Trophoblast cell (in vitro differentiated cells and primary cell): ENCODE results near the gene CDC42EP1.

Experiments used
- DNase-seq, 2 donors: peaks; one replicate each; pipeline ENCODE4 v3.0.0-alpha.2; 2016
- H2AFZ ChIP-seq: 2 replicates; pipeline ENCODE4 v1.6.1; 2013; ENCODE audit warnings: low read length, moderate library complexity, mild to moderate bottlenecking; ENCODE audit not compliant: insufficient read depth, poor library complexity
- H2AK5ac ChIP-seq: 2 replicates; pipeline ENCODE4 v1.6.1; 2013; ENCODE audit warnings: mild to moderate bottlenecking, low read length
- H2BK120ac ChIP-seq: 2 replicates; pipeline ENCODE4 v1.6.1; 2013; ENCODE audit warnings: low read length, mild to moderate bottlenecking, moderate library complexity; ENCODE audit not compliant: insufficient read depth, poor library complexity
- H2BK12ac ChIP-seq: 2 replicates; pipeline ENCODE4 v1.6.1; 2013; ENCODE audit warnings: mild to moderate bottlenecking, low read length, moderate library complexity
- H2BK5ac ChIP-seq: 2 replicates; pipeline ENCODE4 v1.6.1; 2013; ENCODE audit warnings: low read length, low read depth, moderate library complexity, mild to moderate bottlenecking; ENCODE audit not compliant: poor library complexity
- H3K14ac ChIP-seq: 2 replicates; pipeline ENCODE4 v1.6.1; 2013; ENCODE audit warnings: mild to moderate bottlenecking, low read length
- H3K18ac ChIP-seq: 2 replicates; pipeline ENCODE4 v1.6.1; 2013; ENCODE audit warnings: mild to moderate bottlenecking, low read length
- H3K23ac ChIP-seq: 2 replicates; pipeline ENCODE4 v1.6.1; 2013; ENCODE audit warnings: low read length
- H3K27ac ChIP-seq: 2 replicates; pipeline ENCODE4 v1.5.1; 2013; ENCODE audit warnings: low read depth, mild to moderate bottlenecking, inconsistent platforms, low read length, moderate library complexity
- H3K27me3 ChIP-seq: 2 replicates; pipeline ENCODE4 v1.6.1; 2013; ENCODE audit warnings: inconsistent platforms, mild to moderate bottlenecking, low read length, moderate library complexity; ENCODE audit not compliant: insufficient read depth
- H3K36me3 ChIP-seq, 2 experiments: 1 replicate in 1 of 2; 2 replicates in 1 of 2; pipeline ENCODE4 v1.6.1; 2013; ENCODE audit warnings: low read length in 2 of 2, mild to moderate bottlenecking in 2 of 2, moderate library complexity in 1 of 2; ENCODE audit not compliant: insufficient read depth in 2 of 2, control insufficient read depth in 1 of 2
- H3K4ac ChIP-seq: 2 replicates; pipeline ENCODE4 v1.6.1; 2013; ENCODE audit warnings: low read depth, mild to moderate bottlenecking, low read length, moderate library complexity
- H3K4me1 ChIP-seq, 2 experiments: 1 replicate in 1 of 2; 2 replicates in 1 of 2; pipeline ENCODE4 v1.6.1; 2013; ENCODE audit warnings: low read length in 2 of 2, mild to moderate bottlenecking in 2 of 2, moderate library complexity in 1 of 2; ENCODE audit not compliant: insufficient read depth in 2 of 2, control insufficient read depth in 1 of 2
- H3K4me2 ChIP-seq: 2 replicates; pipeline ENCODE4 v1.6.1; 2013; ENCODE audit warnings: inconsistent platforms, mild to moderate bottlenecking, low read length, moderate library complexity
- H3K4me3 ChIP-seq: 2 replicates; pipeline ENCODE4 v1.5.1; 2013; ENCODE audit warnings: mild to moderate bottlenecking, low read depth, low read length, inconsistent platforms
- H3K79me1 ChIP-seq: one replicate; pipeline ENCODE4 v1.6.1; 2013; ENCODE audit warnings: low read length
- H3K79me2 ChIP-seq: 2 replicates; pipeline ENCODE4 v1.6.1; 2013; ENCODE audit warnings: low read length, mild to moderate bottlenecking; ENCODE audit not compliant: control insufficient read depth, insufficient read depth, poor library complexity
- H3K9ac ChIP-seq: 2 replicates; pipeline ENCODE4 v1.6.1; 2013; ENCODE audit warnings: mild to moderate bottlenecking, low read length
- H3K9me3 ChIP-seq: 2 replicates; pipeline ENCODE4 v1.6.1; 2013; ENCODE audit warnings: low read depth, mild to moderate bottlenecking, control low read depth, inconsistent platforms, low read length; ENCODE audit not compliant: insufficient read depth
- H4K12ac ChIP-seq: 2 replicates; pipeline ENCODE4 v1.6.1; 2013; ENCODE audit warnings: low read depth, mild to moderate bottlenecking, low read length, moderate library complexity
- H4K8ac ChIP-seq: 2 replicates; pipeline ENCODE4 v1.6.1; 2013; ENCODE audit warnings: low read depth, mild to moderate bottlenecking, low read length, moderate library complexity
- H4K91ac ChIP-seq: one replicate; pipeline ENCODE4 v1.6.1; 2013; ENCODE audit warnings: low read depth, mild to moderate bottlenecking, low read length, moderate library complexity
- WGBS: extraction: QIAGEN DNeasy Blood & Tissue Kit; methylation state at CpG from one replicate; pipeline ENCODE4 v1.1.7; 2013; ENCODE audit warnings: missing lambda C conversion rate; ENCODE audit not compliant: insufficient read length, insufficient coverage; ENCODE audit errors: extremely low coverage; 5-methylcytosine and 5-hydroxymethylcytosine counted together

CDC42EP1 gene

DNA sequence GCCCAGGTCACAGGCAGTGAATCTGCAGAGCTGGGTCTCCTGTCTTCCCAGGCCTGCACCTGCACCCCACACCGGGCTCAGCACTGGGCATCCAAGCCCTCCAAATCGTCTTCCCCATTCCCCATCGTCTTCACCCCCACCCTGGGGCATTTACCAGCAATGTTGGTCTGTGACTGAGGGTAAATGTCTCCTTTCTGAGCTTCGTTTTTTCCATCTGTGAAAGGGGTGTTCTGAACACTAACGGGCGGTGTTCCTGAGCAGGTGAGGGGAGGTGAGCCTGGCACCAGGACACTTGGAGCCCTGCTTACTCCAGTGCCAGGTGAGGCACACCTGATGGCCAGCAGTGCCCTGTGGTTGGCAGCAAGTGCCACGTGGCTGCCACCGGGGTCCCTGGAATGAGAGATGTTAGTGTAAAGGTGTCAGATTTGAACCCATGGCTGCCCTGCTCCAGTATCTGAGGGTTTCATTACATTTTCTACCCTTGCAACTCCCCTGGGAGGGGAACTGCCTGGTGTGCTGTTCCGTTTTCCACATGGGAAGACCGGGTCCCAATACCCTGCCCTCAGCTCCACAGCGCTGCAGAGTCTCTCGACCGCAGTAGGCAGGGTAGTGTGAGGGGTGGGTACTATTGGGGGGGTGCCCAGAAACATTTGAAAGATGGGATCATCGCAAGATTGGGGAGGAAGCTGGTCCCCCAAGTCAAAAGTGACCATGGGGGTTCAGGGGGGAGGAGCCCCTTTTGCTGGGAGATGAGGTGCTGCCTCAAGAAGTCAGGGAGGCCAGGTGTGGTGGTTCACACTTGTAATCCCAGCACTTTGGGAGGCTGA, 2.0 kb downstream of the CDC42EP1 start:
- no peak overlapping the region for H2AFZ ChIP-seq
- H2BK5ac ChIP-seq = no peak overlapping the region
- no CpG with 5 or more reads among the region's 14 CpGs for WGBS

DNA sequence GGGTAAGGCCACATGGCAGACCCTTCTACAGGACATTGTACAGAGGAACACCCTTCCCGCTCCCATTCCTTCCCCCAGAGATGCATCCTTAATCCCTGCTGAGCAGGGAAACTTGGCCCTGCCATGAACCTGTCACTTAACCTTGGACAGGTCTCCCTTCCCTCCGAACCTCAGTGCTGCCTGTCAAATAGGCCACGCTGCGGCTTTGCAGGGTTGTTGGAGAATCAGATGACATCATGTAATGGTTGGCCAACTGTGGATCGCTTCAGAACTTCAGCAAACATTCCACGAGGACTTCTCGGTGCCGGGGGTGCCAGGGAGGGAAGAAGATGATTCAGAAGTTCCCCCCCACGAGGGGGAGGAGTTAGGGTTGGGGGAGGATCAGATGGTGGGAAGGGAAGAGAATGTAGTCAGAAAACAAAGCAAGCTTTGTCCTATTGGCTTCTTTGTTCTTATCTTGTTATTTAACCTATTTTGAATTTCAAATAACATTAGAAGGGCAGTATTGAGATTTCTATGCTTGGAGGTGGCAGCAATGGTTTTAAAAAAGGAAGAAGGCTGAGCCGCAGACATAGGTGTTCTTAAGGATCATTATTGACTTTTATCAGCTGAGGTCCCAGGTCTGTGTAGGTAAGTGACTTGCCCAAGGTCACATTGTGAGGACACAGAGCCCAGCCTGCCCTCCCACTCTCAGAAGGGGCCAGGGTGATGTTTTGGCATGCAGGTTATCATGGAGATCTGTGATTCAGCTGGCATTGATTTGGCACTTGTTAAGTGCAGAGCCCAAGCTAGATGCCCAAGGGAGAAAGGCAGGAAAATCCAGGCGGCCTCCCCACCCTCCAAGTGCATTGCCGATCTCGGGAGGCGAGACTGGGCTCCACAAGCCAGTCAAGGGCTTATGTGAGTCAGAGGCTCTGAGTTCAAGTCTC, 3.1 kb downstream of the CDC42EP1 start:
- H3K79me2 ChIP-seq = peaks cover 41% of the 10 kb centered on the region
- H3K9ac ChIP-seq = no peak overlapping the region
- DNase-seq = peak; percentile 83 to 86
- H3K4ac ChIP-seq = peak overlapping the region; percentile 99
- no peak overlapping the region for H4K12ac ChIP-seq
- no peak overlapping the region for H4K8ac ChIP-seq
- no peak overlapping the region for H3K14ac ChIP-seq
- H3K27ac ChIP-seq = peak overlapping the region; percentile 66
- peak overlapping the region; percentile 58 for H3K18ac ChIP-seq
- no peak overlapping the region for H4K91ac ChIP-seq
- peak overlapping the region; percentile 67 for H3K4me2 ChIP-seq
- H3K79me1 ChIP-seq = peaks cover 39% of the 10 kb centered on the region
- peak overlapping the region; percentile 17 for H2BK12ac ChIP-seq
- no peak overlapping the region for H2BK120ac ChIP-seq
- H3K4me1 ChIP-seq = peaks cover 49 to 54% of the 10 kb centered on the region in 2 experiments
- peak overlapping the region; percentile 39 for H2AK5ac ChIP-seq
- H3K27me3 ChIP-seq = no peaks in the 10 kb centered on the region
- no peak overlapping the region for H3K4me3 ChIP-seq
- H3K23ac ChIP-seq = no peak overlapping the region
- no peak overlapping the region for H2AFZ ChIP-seq
- peaks cover 3% of the 10 kb centered on the region for H3K9me3 ChIP-seq
- peaks cover 50 to 52% of the 10 kb centered on the region in 2 experiments for H3K36me3 ChIP-seq
- WGBS = no CpG with 5 or more reads among the region's 14 CpGs
- peak overlapping the region; percentile 26 for H2BK5ac ChIP-seq

More for the DNA sequence above, 2.0 kb downstream of the CDC42EP1 start:
- Histone ChIP-seq H4K91ac (peak overlapping the region; percentile 69), H3K4me3 (peak overlapping the region; percentile 89), H2BK120ac (peak overlapping the region; percentile 16), H3K27ac (peak overlapping the region; percentile 29), H3K23ac (no peak overlapping the region), H3K4me2 (peak overlapping the region; percentile 67), H3K9me3 (peaks cover 3% of the 10 kb centered on the region), H4K12ac (no peak overlapping the region), H4K8ac (peak overlapping the region; percentile 12), H3K9ac (peak overlapping the region; percentile 2), H3K4me1 (peaks cover 41 to 43% of the 10 kb centered on the region in 2 experiments), H3K27me3 (no peaks in the 10 kb centered on the region), H2BK12ac (no peak overlapping the region), H3K79me1 (peaks cover 39% of the 10 kb centered on the region), H2AK5ac (no peak overlapping the region), H3K79me2 (peaks cover 41% of the 10 kb centered on the region), H3K14ac (peak overlapping the region; percentile 43), H3K4ac (peak overlapping the region; percentile 99), H3K18ac (peak overlapping the region; percentile 30), H3K36me3 (peaks cover 39 to 40% of the 10 kb centered on the region in 2 experiments)
- no peak for DNase-seq

DNA sequence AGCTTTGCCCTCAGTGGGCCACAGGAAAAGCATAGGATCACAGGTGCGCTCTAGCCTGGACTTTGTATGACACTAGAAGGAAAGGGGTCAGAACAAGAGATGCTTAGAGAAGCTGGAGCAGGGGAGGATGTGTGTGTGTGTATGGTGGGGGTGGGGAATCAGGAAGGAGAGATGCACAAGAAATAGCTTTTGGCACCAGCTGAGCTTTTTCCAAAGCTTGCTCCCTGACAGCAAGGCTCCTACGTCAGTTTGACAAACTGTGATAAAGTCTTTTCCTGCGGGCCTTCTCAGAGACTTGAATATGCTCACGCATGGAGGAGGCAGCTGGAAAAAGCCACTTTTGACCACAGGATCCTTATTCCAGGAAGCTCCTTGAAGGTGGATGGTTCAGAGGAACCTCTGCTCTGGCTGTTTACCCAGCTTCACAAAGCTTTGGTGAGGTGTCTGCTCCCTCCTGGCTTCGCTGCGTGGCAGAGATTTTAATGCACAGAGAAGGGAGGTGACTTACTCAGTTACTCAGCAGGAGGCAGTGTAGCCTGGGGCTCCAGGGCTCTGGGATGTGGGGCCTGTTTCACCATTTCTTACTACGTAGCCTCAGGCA, 3.9 kb downstream of the CDC42EP1 start:
- Histone ChIP-seq H3K4me3 (no peak overlapping the region), H3K4me2 (no peak overlapping the region), H4K91ac (no peak overlapping the region), H3K79me2 (peaks cover 44% of the 10 kb centered on the region), H3K14ac (no peak overlapping the region), H3K18ac (peak overlapping the region; percentile 58), H3K4me1 (peaks cover 56 to 62% of the 10 kb centered on the region in 2 experiments), H3K79me1 (peaks cover 41% of the 10 kb centered on the region), H3K9ac (no peak overlapping the region), H3K27me3 (no peaks in the 10 kb centered on the region), H2BK12ac (peak overlapping the region; percentile 17), H2BK5ac (peak overlapping the region; percentile 26), H4K8ac (no peak overlapping the region), H3K9me3 (peaks cover 2% of the 10 kb centered on the region), H2AFZ (no peak overlapping the region), H2BK120ac (no peak overlapping the region), H3K23ac (no peak overlapping the region), H3K4ac (peak overlapping the region; percentile 68), H3K27ac (peak overlapping the region; percentile 66), H3K36me3 (peaks cover 56 to 58% of the 10 kb centered on the region in 2 experiments), H4K12ac (no peak overlapping the region), H2AK5ac (peak overlapping the region; percentile 28)
- WGBS = no CpG with 5 or more reads among the region's 7 CpGs
- peak; percentile 86 to 93 for DNase-seq

DNA sequence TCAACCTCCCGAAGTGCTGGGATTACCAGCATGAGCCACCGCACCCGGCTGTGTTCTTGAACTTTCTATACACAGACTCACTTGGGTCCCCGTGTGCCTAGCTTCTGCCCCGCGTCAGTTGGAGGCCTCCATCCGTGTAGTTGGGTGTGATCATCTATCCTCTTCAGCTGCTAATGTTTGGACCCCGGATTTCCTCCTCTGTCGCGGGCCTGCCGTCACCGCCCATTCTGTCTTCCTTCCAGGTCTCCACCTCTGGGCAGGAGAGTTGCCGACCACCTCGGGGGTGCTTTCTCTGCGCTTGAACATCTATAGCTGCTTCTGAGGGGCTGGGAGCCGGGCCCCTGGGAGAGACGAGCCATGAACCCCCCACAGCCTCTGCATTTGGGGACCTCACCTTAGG, 5.5 kb downstream of the CDC42EP1 start:
- Histone ChIP-seq H3K18ac (peak overlapping the region; percentile 67), H3K27ac (no peak overlapping the region), H3K36me3 (peaks cover 56 to 58% of the 10 kb centered on the region in 2 experiments), H4K12ac (no peak overlapping the region), H2AFZ (no peak overlapping the region), H3K9me3 (peaks cover 2% of the 10 kb centered on the region), H3K4me2 (no peak overlapping the region), H4K91ac (no peak overlapping the region), H2BK5ac (no peak overlapping the region), H4K8ac (no peak overlapping the region), H3K4ac (no peak overlapping the region), H3K79me2 (peaks cover 38% of the 10 kb centered on the region), H2AK5ac (no peak overlapping the region), H3K23ac (no peak overlapping the region), H3K4me1 (peaks cover 58 to 65% of the 10 kb centered on the region in 2 experiments), H2BK12ac (no peak overlapping the region), H3K14ac (no peak overlapping the region), H3K79me1 (peaks cover 31% of the 10 kb centered on the region), H3K9ac (no peak overlapping the region), H2BK120ac (no peak overlapping the region), H3K27me3 (no peaks in the 10 kb centered on the region), H3K4me3 (no peak overlapping the region)
- no peak for DNase-seq
- WGBS = no CpG with 5 or more reads among the region's 17 CpGs
